Astrocyte (in vitro differentiated cells and primary cell): ENCODE measurements around the gene CDON. TPM values are rescaled to one million over a fixed set of nuclear protein-coding genes. Genes with fewer than 3 reads are reported as not detected.

Source experiments
- DNase-seq: peaks from one replicate; pipeline ENCODE4 v3.0.0-alpha.2; 2010; ENCODE audit warnings: low read depth
- FAIRE-seq: peaks from 2 replicates; lab custom pipeline; 2011; peaks lifted over from hg19 to GRCh38; lab: Jason Lieb, UNC
- H2AFZ ChIP-seq: 2 replicates; pipeline ENCODE4 v1.6.0; 2012; ENCODE audit warnings: low read depth, low read length, inconsistent platforms
- H3K27ac ChIP-seq: 2 replicates; pipeline ENCODE4 v1.5.1; 2011; ENCODE audit warnings: low read depth, low read length, inconsistent platforms
- H3K27me3 ChIP-seq: 2 replicates; pipeline ENCODE4 v1.6.0; 2011; ENCODE audit warnings: low read length, inconsistent platforms; ENCODE audit not compliant: insufficient read depth
- H3K36me3 ChIP-seq: 2 replicates; pipeline ENCODE4 v1.5.1; 2011; ENCODE audit warnings: low read length, inconsistent platforms; ENCODE audit not compliant: insufficient read depth
- H3K4me1 ChIP-seq: 2 replicates; pipeline ENCODE4 v1.5.1; 2011; ENCODE audit warnings: low read length, inconsistent platforms; ENCODE audit not compliant: insufficient read depth
- H3K4me2 ChIP-seq: 2 replicates; pipeline ENCODE4 v1.6.0; 2012; ENCODE audit warnings: low read length, inconsistent platforms
- H3K4me3 ChIP-seq: 2 replicates; pipeline ENCODE4 v1.5.1; 2011; ENCODE audit warnings: low read depth, mild to moderate bottlenecking, low read length, inconsistent platforms; ENCODE audit not compliant: insufficient read depth
- H3K79me2 ChIP-seq: 2 replicates; pipeline ENCODE4 v1.6.0; 2012; ENCODE audit warnings: mild to moderate bottlenecking, low read length, inconsistent platforms; ENCODE audit not compliant: insufficient read depth
- H3K9ac ChIP-seq: 2 replicates; pipeline ENCODE4 v1.6.0; 2012; ENCODE audit warnings: mild to moderate bottlenecking, low read length, inconsistent platforms
- H3K9me3 ChIP-seq: 2 replicates; pipeline ENCODE4 v1.5.1; 2012; ENCODE audit warnings: low read depth, mild to moderate bottlenecking, low read length, inconsistent platforms; ENCODE audit not compliant: insufficient read depth
- H4K20me1 ChIP-seq: 2 replicates; pipeline ENCODE4 v1.6.0; 2012; ENCODE audit warnings: low read length, inconsistent platforms; ENCODE audit not compliant: insufficient read depth
- H3K27ac Mint-ChIP-seq: one replicate; pipeline ENCODE4 v1.8.0; 2021; ENCODE audit warnings: mild to moderate bottlenecking, mixed read lengths; ENCODE audit not compliant: unreplicated experiment
- H3K27me3 Mint-ChIP-seq: one replicate; pipeline ENCODE4 v1.8.0; 2021; ENCODE audit warnings: low read depth, mixed read lengths; ENCODE audit not compliant: unreplicated experiment
- H3K36me3 Mint-ChIP-seq: one replicate; pipeline ENCODE4 v1.8.0; 2021; ENCODE audit warnings: low read depth, mixed read lengths; ENCODE audit not compliant: unreplicated experiment
- H3K4me1 Mint-ChIP-seq: one replicate; pipeline ENCODE4 v1.8.0; 2021; ENCODE audit warnings: low read depth, mixed read lengths; ENCODE audit not compliant: unreplicated experiment
- H3K4me3 Mint-ChIP-seq: one replicate; pipeline ENCODE4 v1.8.0; 2021; ENCODE audit warnings: mild to moderate bottlenecking, moderate library complexity, mixed read lengths; ENCODE audit not compliant: unreplicated experiment
- H3K9me3 Mint-ChIP-seq: one replicate; pipeline ENCODE4 v1.8.0; 2021; ENCODE audit warnings: mild to moderate bottlenecking, mixed read lengths; ENCODE audit not compliant: unreplicated experiment
- CTCF ChIP-seq: IDR thresholded peaks from 2 replicates; pipeline ENCODE4 v1.5.1; 2011; ENCODE audit warnings: low read depth, mild to moderate bottlenecking, inconsistent platforms, low read length, moderate library complexity; ENCODE audit not compliant: insufficient read depth
- EZH2 ChIP-seq: IDR thresholded peaks from 2 replicates; pipeline ENCODE4 v1.6.1; 2012; ENCODE audit warnings: mild to moderate bottlenecking, low read length, inconsistent platforms; ENCODE audit not compliant: insufficient read depth
- total RNA-seq: library from RNA; stranded (reverse); gene quantifications from 2 replicates; pipeline ENCODE4 v1.2.1, GENCODE V29; 2021

The CDON gene
- total RNA-seq, 1 donor from 2014 or later, result 15.5 TPM

- no peaks in the 10 kb centered on the region for H3K79me2 ChIP-seq
- no peaks in the 10 kb centered on the region for H3K36me3 ChIP-seq
- Mint-ChIP-seq H3K9me3 (no peaks in the 10 kb centered on the region), H3K27ac (no peak overlapping the region), H3K27me3 (peaks cover 22% of the 10 kb centered on the region), H3K4me1 (no peaks in the 10 kb centered on the region), H3K4me3 (no peak overlapping the region), H3K36me3 (no peaks in the 10 kb centered on the region)
- H3K27ac ChIP-seq, result no peak overlapping the region
- TF ChIP-seq CTCF (no peak), EZH2 (no peak)
- no peaks in the 10 kb centered on the region for H3K4me1 ChIP-seq
- DNase-seq (no peak), FAIRE-seq (no peak)
- H4K20me1 ChIP-seq, result no peaks in the 10 kb centered on the region
- no peak overlapping the region for H3K4me3 ChIP-seq
- no peak overlapping the region for H3K9ac ChIP-seq
- no peaks in the 10 kb centered on the region for H3K9me3 ChIP-seq
- H3K27me3 ChIP-seq, result peaks cover 2% of the 10 kb centered on the region
- H3K4me2 ChIP-seq, result no peak overlapping the region
- H2AFZ ChIP-seq, result no peak overlapping the region
These were observed 117.5 kb downstream of the CDON start for GRCh38 chr11:125945011-125945796.

- H3K9me3 ChIP-seq, result no peaks in the 10 kb centered on the region
- H3K27me3 ChIP-seq, result peaks cover 2% of the 10 kb centered on the region
- H4K20me1 ChIP-seq, result no peaks in the 10 kb centered on the region
- H3K9ac ChIP-seq, result no peak overlapping the region
- Mint-ChIP-seq H3K4me1 (no peaks in the 10 kb centered on the region), H3K9me3 (no peaks in the 10 kb centered on the region), H3K27me3 (peaks cover 23% of the 10 kb centered on the region), H3K4me3 (no peak overlapping the region), H3K36me3 (no peaks in the 10 kb centered on the region), H3K27ac (no peak overlapping the region)
- H3K4me2 ChIP-seq, result no peak overlapping the region
- H3K4me1 ChIP-seq, result no peaks in the 10 kb centered on the region
- H3K36me3 ChIP-seq, result no peaks in the 10 kb centered on the region
- TF ChIP-seq CTCF (no peak), EZH2 (no peak)
- FAIRE-seq (no peak), DNase-seq (no peak)
- no peaks in the 10 kb centered on the region for H3K79me2 ChIP-seq
- H3K27ac ChIP-seq, result no peak overlapping the region
- no peak overlapping the region for H3K4me3 ChIP-seq
- H2AFZ ChIP-seq, result no peak overlapping the region
These were observed 118.2 kb downstream of the CDON start for GRCh38 chr11:125944350-125945010.
